Body of pancreas (tissue), 4 donors: ENCODE measurements around the gene RASEF. TPM values are rescaled to one million over a fixed set of nuclear protein-coding genes. Genes with fewer than 3 reads are reported as not detected.

Experiments
- ATAC-seq: fragments of 150-250 bp; one replicate; pipeline ENCODE4 v1.9.1; 2016
- DNase-seq, 4 donors: peaks; one replicate each; pipeline ENCODE4 v3.0.0-alpha.2; 2019
- H3K27ac ChIP-seq, 4 donors: fragments of 200-600 bp; sonication (generic); 1 replicate in 3 of 4; 2 replicates in 1 of 4; pipeline versions ENCODE4 v1.5.1 to v1.6.1; 2016 to 2019; ENCODE audit warnings: mild to moderate bottlenecking in 1 of 4, mixed read lengths in 1 of 4, moderate library complexity in 1 of 4
- H3K27me3 ChIP-seq, 2 donors: fragments of 200-600 bp; sonication (generic); one replicate each; pipeline ENCODE4 v1.6.0; 2016; ENCODE audit warnings: mild to moderate bottlenecking in 1 of 2
- H3K36me3 ChIP-seq, 2 donors: fragments of 200-600 bp; sonication (generic); replicated peaks in 1 of 2; 2 replicates each; pipeline ENCODE4 v1.5.1; 2016; ENCODE audit warnings: low read depth in 2 of 2; ENCODE audit not compliant: insufficient read depth in 1 of 2
- H3K4me1 ChIP-seq: fragments of 200-600 bp; sonication (generic); one replicate; pipeline ENCODE4 v1.6.0; 2016
- H3K4me3 ChIP-seq, 2 donors: fragments of 200-600 bp; sonication (generic); 1 replicate in 1 of 2; 2 replicates in 1 of 2; pipeline ENCODE4 v1.5.1; 2016 to 2019
- H3K9me3 ChIP-seq, 3 donors: fragments of 200-600 bp; sonication (generic); 1 replicate in 2 of 3; 2 replicates in 1 of 3; pipeline ENCODE4 v1.5.1; 2016
- CTCF ChIP-seq, 7 experiments: fragments of 450-650 bp in 4 of 7; fragments of 200-600 bp in 3 of 7; sonication (generic) in 3 of 7; IDR thresholded peaks; one replicate each; pipeline ENCODE4 v1.5.1; 2016 to 2019; ENCODE audit warnings: antibody characterized with exemption in 7 of 7
- POLR2A ChIP-seq, 3 donors: fragments of 450-650 bp; IDR thresholded peaks; one replicate each; pipeline ENCODE4 v1.6.1; 2016; ENCODE audit warnings: antibody characterized with exemption in 3 of 3, mild to moderate bottlenecking in 2 of 3
- WGBS, 2 donors: methylation state at CpG; one replicate each; pipeline ENCODE4 v1.1.5; 2017; 5-methylcytosine and 5-hydroxymethylcytosine counted together
- intact Hi-C: fragments of 100-400 bp; cut with DNase I; formaldehyde crosslinking; loops from one replicate; pipeline ENCODE4 v1.15.1; 2023
- total RNA-seq, 2 donors: library from RNA; depleted of rRNA; stranded (reverse); fragments of >200 nt; gene quantifications; one replicate each; pipeline ENCODE4 v1.1.0, GENCODE V29; 2016

RASEF gene
- total RNA-seq, 2 donors from 2014 or later = 49.5 to 59.7 TPM

- H3K27me3 ChIP-seq = no peaks in the 10 kb centered on the region
- no peak for ATAC-seq
- peak in 1 of 3 donors; percentile 46 for TF ChIP-seq POLR2A (IDR thresholded peaks at IDR 0.05)
- TF ChIP-seq CTCF (IDR thresholded peaks at IDR 0.05) = no peak
- DNase-seq = peak in 1 of 4 donors; percentile 15
- intact Hi-C loops = no loop called here
- peaks cover 52% of the 10 kb centered on the region for H3K4me1 ChIP-seq
- H3K27ac ChIP-seq = peak overlapping the region; percentile 99 to 100 (median 99)
- no peaks in the 10 kb centered on the region for H3K36me3 ChIP-seq
- WGBS, 2 donors = 11 to 20% methylated on average over 2 of the region's 2 CpGs
- peak overlapping the region in 1 of 2 donors; percentile 0 for H3K4me3 ChIP-seq
- H3K9me3 ChIP-seq = no peaks in the 10 kb centered on the region
Measured at GRCh38 chr9:83061036-83061435, 1.9 kb downstream of the RASEF start.

GRCh38 chr9:83060556-83060955, 2.4 kb downstream of the RASEF start:
- peak; percentile 58 for ATAC-seq
- TF ChIP-seq POLR2A (IDR thresholded peaks at IDR 0.05) (peak in 2 of 3 donors; percentile 55 to 77), CTCF (IDR thresholded peaks at IDR 0.05) (no peak)
- WGBS, 2 donors = 18 to 24% methylated on average over 3 of the region's 3 CpGs
- Histone ChIP-seq H3K36me3 (no peaks in the 10 kb centered on the region), H3K4me3 (no peak overlapping the region), H3K27me3 (no peaks in the 10 kb centered on the region), H3K4me1 (peaks cover 51% of the 10 kb centered on the region), H3K27ac (peak overlapping the region; percentile 99 to 100 (median 99)), H3K9me3 (no peaks in the 10 kb centered on the region)
- DNase-seq = peak; percentile 71 to 88 (median 79)
- intact Hi-C loops = no loop called here

GRCh38 chr9:83059417-83059816, 3.5 kb downstream of the RASEF start:
- Histone ChIP-seq H3K4me3 (no peak overlapping the region), H3K4me1 (peaks cover 40% of the 10 kb centered on the region), H3K36me3 (no peaks in the 10 kb centered on the region), H3K27ac (peak overlapping the region; percentile 21 to 100 (median 99)), H3K27me3 (no peaks in the 10 kb centered on the region), H3K9me3 (no peaks in the 10 kb centered on the region)
- ATAC-seq (no peak), DNase-seq (peak in 3 of 4 donors; percentile 21 to 29 (median 23))
- TF ChIP-seq CTCF (IDR thresholded peaks at IDR 0.05) (no peak), POLR2A (IDR thresholded peaks at IDR 0.05) (peak in 1 of 3 donors; percentile 9)
- intact Hi-C loops = no loop called here
- 38 to 57% methylated on average over 1 of the region's 1 CpG for WGBS, 2 donors

- H3K9me3 ChIP-seq = no peaks in the 10 kb centered on the region
- no peak overlapping the region for H3K27ac ChIP-seq
- H3K4me1 ChIP-seq = peaks cover 40% of the 10 kb centered on the region
- intact Hi-C loops = no loop called here
- no peak for DNase-seq
- H3K4me3 ChIP-seq = no peak overlapping the region
- H3K36me3 ChIP-seq = no peaks in the 10 kb centered on the region
- 93 to 97% methylated on average over 1 of the region's 1 CpG for WGBS, 2 donors
- TF ChIP-seq POLR2A (IDR thresholded peaks at IDR 0.05) (no peak), CTCF (IDR thresholded peaks at IDR 0.05) (no peak)
- ATAC-seq = no peak
- no peaks in the 10 kb centered on the region for H3K27me3 ChIP-seq
Measured at GRCh38 chr9:83056911-83057310, 6.0 kb downstream of the RASEF start.

- DNase-seq = no peak
- H3K36me3 ChIP-seq = no peaks in the 10 kb centered on the region
- H3K4me1 ChIP-seq = peaks cover 40% of the 10 kb centered on the region
- no peaks in the 10 kb centered on the region for H3K9me3 ChIP-seq
- no peaks in the 10 kb centered on the region for H3K27me3 ChIP-seq
- no peak for ATAC-seq
- WGBS, 2 donors = 65 to 66% methylated on average over 2 of the region's 2 CpGs
- no peak overlapping the region for H3K4me3 ChIP-seq
- intact Hi-C loops = no loop called here
- peak overlapping the region in 1 of 4 donors; percentile 20 for H3K27ac ChIP-seq
- no peak for TF ChIP-seq CTCF (IDR thresholded peaks at IDR 0.05)
- TF ChIP-seq POLR2A (IDR thresholded peaks at IDR 0.05) = no peak
Measured at GRCh38 chr9:83056174-83056573, 6.8 kb downstream of the RASEF start.
